HEK293 (cell line): ENCODE results near the gene SARS2.

Experiments
- CTCF ChIP-seq: fragments of 450-650 bp; formaldehyde crosslinking; IDR thresholded peaks from 2 replicates; pipeline ENCODE4 v1.5.1; 2016; ENCODE audit warnings: missing biosample characterization, missing genetic modification characterization
- PATZ1 ChIP-seq: fragments of 450-650 bp; formaldehyde crosslinking; IDR thresholded peaks from 2 replicates; pipeline ENCODE4 v1.5.1; 2016; ENCODE audit warnings: missing biosample characterization, missing genetic modification characterization
- ZBTB1 ChIP-seq: fragments of 450-650 bp; formaldehyde crosslinking; IDR thresholded peaks from 2 replicates; pipeline ENCODE4 v1.5.1; 2016; ENCODE audit warnings: missing biosample characterization, missing genetic modification characterization
- ZNF37A ChIP-seq: fragments of 450-650 bp; IDR thresholded peaks from 2 replicates; pipeline ENCODE4 v1.5.1; 2018; ENCODE audit warnings: missing biosample characterization, missing genetic modification characterization
- ZNF580 ChIP-seq: fragments of 450-650 bp; formaldehyde crosslinking; IDR thresholded peaks from 2 replicates; pipeline ENCODE4 v1.5.1; 2016; ENCODE audit warnings: missing biosample characterization, missing genetic modification characterization
- ZNF639 ChIP-seq: fragments of 450-650 bp; formaldehyde crosslinking; IDR thresholded peaks from 2 replicates; pipeline ENCODE4 v1.5.1; 2016; ENCODE audit warnings: missing biosample characterization, missing genetic modification characterization

GRCh38 chr19:38975861-38976271 lies 45.3 kb upstream of the SARS2 start:
- TF ChIP-seq ZBTB1 (tag by site-specific recombination) (no peak), ZNF639 (tag by site-specific recombination) (0 out of 2 replicates have a peak, but pooled peaks have one; percentile 37), ZNF37A (tag by site-specific recombination) (no peak), PATZ1 (peak; percentile 33), CTCF (tag by site-specific recombination) (no peak; the same call in 1 of the 2 replicates), ZNF580 (0 out of 2 replicates have a peak, but pooled peaks have one; percentile 20)
